ENCODE data around the gene RETREG1. TPM values are rescaled to one million over a fixed set of nuclear protein-coding genes. Genes with fewer than 3 reads are reported as not detected.

RETREG1 gene, protein sequence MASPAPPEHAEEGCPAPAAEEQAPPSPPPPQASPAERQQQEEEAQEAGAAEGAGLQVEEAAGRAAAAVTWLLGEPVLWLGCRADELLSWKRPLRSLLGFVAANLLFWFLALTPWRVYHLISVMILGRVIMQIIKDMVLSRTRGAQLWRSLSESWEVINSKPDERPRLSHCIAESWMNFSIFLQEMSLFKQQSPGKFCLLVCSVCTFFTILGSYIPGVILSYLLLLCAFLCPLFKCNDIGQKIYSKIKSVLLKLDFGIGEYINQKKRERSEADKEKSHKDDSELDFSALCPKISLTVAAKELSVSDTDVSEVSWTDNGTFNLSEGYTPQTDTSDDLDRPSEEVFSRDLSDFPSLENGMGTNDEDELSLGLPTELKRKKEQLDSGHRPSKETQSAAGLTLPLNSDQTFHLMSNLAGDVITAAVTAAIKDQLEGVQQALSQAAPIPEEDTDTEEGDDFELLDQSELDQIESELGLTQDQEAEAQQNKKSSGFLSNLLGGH
- total RNA-seq, result 100 to 1,000 TPM; 156 to 337 (median 216) TPM
- 100 to 1,000 TPM in 1 of 2 donors, 10 to 100 TPM in 1; 14.6 to 253 TPM for polyA plus RNA-seq
- long read RNA-seq, donor 1, transcript RETREG1-201 (9 exons, 3,268 nt), result minor isoform, 63 of 141 reads
- long read RNA-seq, donor 1, transcript RETREG1-202 (7 exons, 3,145 nt), result major isoform, 70 of 141 reads
- long read RNA-seq, donor 1, partial matches to known transcripts, result 0 of 141 reads
- long read RNA-seq, donor 1, other reads (novel, unspliced or antisense), result 7 of 141 reads
- long read RNA-seq, donor 2, transcript RETREG1-201 (9 exons, 3,268 nt), result minor isoform, 61 of 180 reads
- long read RNA-seq, donor 2, transcript RETREG1-202 (7 exons, 3,145 nt), result major isoform, 97 of 180 reads
- long read RNA-seq, donor 2, partial matches to known transcripts, result 2 of 180 reads
- long read RNA-seq, donor 2, other reads (novel, unspliced or antisense), result 19 of 180 reads
- long read RNA-seq, donor 3, transcript RETREG1-202 (7 exons, 3,145 nt), result major isoform, 176 of 240 reads
- long read RNA-seq, donor 3, partial matches to known transcripts, result 25 of 240 reads
- long read RNA-seq, donor 3, other reads (novel, unspliced or antisense), result 34 of 240 reads

DNA sequence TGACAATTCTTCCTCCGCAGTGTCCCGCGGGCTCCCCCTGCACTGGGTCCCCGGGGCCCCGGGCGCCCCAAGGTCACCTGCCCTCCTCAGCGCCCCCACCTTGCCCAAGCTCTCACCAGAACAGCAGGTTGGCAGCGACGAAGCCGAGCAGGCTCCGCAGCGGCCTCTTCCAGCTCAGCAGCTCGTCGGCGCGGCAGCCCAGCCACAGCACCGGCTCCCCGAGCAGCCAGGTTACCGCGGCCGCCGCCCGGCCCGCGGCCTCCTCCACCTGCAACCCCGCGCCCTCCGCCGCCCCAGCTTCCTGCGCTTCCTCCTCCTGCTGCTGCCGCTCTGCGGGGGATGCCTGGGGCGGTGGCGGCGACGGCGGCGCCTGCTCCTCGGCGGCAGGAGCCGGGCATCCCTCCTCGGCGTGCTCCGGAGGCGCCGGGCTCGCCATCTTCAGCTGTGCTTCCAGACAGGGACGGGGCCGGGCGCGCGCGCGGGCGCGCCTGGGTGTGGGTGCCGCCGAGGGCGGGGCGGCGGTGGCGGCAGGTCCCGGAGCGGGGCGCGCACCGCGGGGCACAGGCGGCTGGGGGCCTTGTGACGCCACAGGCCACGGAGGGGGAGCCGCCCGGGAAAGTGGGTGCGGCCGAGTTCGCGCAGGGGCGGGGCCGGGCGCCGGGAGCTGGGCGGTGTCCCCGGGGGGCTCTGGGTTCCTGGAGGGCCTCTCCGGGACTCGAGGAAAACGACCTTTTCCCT, at the start of gene RETREG1:
Gene RETREG1, minus strand, starts transcription at position 462 of the 738 bp plus-strand sequence. Its CDS starts 26 bp downstream, at position 436.
- Histone ChIP-seq H3K36me3 (no peaks in the 10 kb centered on the region), H3K9me3 (no peaks in the 10 kb centered on the region), H3K4me3 (peak within 1 kb of the TSS; percentile 59 to 94 (median 74)), H3K27me3 (peaks cover 0 to 15% (median 0%) of the 10 kb centered on the region in 7 donors), H3K27ac (peak within 1 kb of the TSS; percentile 47 to 88 (median 76)), H3K4me1 (peaks cover 0 to 24% (median 12%) of the 10 kb centered on the region in 9 donors)
- 1% methylated on average over 82 to 86 of the region's 86 CpGs for WGBS, 2 donors
- DNase-seq, result peak; percentile 68 to 76
- intact Hi-C loops (cut with DNase I), result loop anchor here in 1 of 10 donors (2.0 kb wide), 1 partner anchor 64 kb away; no protein-coding TSS in a partner anchor
- peak; percentile 81 to 91 (median 88) for ATAC-seq
- no peak for TF ChIP-seq CTCF (IDR thresholded peaks at IDR 0.05)

GRCh38 chr5:16666130-16666882, 49.5 kb upstream of the RETREG1 start:
- intact Hi-C loops (cut with DNase I), result loop anchor here in 8 of 10 donors (2.0 to 10.0 kb wide), 10 partner anchors 39 to 322 kb away; partner anchors contain the start of gene ZNF622 (in 3 of the 8)
- H3K27ac ChIP-seq, result peak overlapping the region in 7 of 10 donors; percentile 33 to 74 (median 53)
- 77 to 83% methylated on average over 19 of the region's 19 CpGs for WGBS, 2 donors

More at GRCh38 chr5:16666130-16666882, 49.5 kb upstream of the RETREG1 start:
- DNase-seq (no peak), ATAC-seq (peak; percentile 13 to 59 (median 34))
- Histone ChIP-seq H3K9me3 (no peaks in the 10 kb centered on the region), H3K27me3 (no peaks in the 10 kb centered on the region), H3K4me1 (peaks cover 0 to 44% (median 26%) of the 10 kb centered on the region in 9 donors), H3K4me3 (peak overlapping the region in 3 of 10 donors; percentile 11 to 17 (median 15)), H3K36me3 (peaks cover 0 to 51% (median 0%) of the 10 kb centered on the region in 9 donors)
- TF ChIP-seq CTCF (IDR thresholded peaks at IDR 0.05), result no peak

All from heart right ventricle (tissue), 16 donors.